Measurements from ENCODE around the gene BOD1L2.

The BOD1L2 gene

GRCh38 chr18:57185434-57185833, 38.5 kb downstream of the BOD1L2 start:
- no peak overlapping the region for H3K4me2 ChIP-seq (ENCODE audit: low read length)
- no peak overlapping the region for H3K4me3 ChIP-seq (ENCODE audit: low read depth, low read length, poor library complexity, severe bottlenecking)
- no peak overlapping the region for H3K27ac ChIP-seq (ENCODE audit: low read depth, low read length, poor library complexity, severe bottlenecking)
- no peaks in the 10 kb centered on the region for H4K20me1 ChIP-seq (ENCODE audit: insufficient read depth, low read length)
- H3K36me3 ChIP-seq (ENCODE audit: insufficient read depth, low read length), result no peaks in the 10 kb centered on the region
- H3K9ac ChIP-seq (ENCODE audit: low read length), result no peak overlapping the region
- no peaks in the 10 kb centered on the region for H3K27me3 ChIP-seq (ENCODE audit: insufficient read depth, low read length)
- TF ChIP-seq CTCF (IDR thresholded peaks at IDR 0.05; ENCODE audit: low read length), result no peak
- TF ChIP-seq EZH2 (IDR thresholded peaks at IDR 0.05; ENCODE audit: borderline replicate concordance, low read length), result no peak
- H3K9me3 ChIP-seq (ENCODE audit: low read length), result 0 out of 2 replicates have a peak, but pooled peaks cover 7% of the 10 kb centered on the region
- H3F3A ChIP-seq (ENCODE audit: insufficient read depth, low read length), result no peaks in the 10 kb centered on the region
- H2AFZ ChIP-seq (ENCODE audit: low read length), result no peak overlapping the region
- no peaks in the 10 kb centered on the region for H3K4me1 ChIP-seq (ENCODE audit: insufficient read depth, low read length, severe bottlenecking)
- H3K79me2 ChIP-seq (ENCODE audit: insufficient read depth, low read length), result no peaks in the 10 kb centered on the region
- no peaks in the 10 kb centered on the region for H3K9me2 ChIP-seq (ENCODE audit: low read depth, low read length)

- Histone ChIP-seq H3K9ac (ENCODE audit: low read length) (no peak overlapping the region), H3F3A (ENCODE audit: insufficient read depth, low read length) (no peaks in the 10 kb centered on the region), H2AFZ (ENCODE audit: low read length) (no peak overlapping the region), H3K9me2 (ENCODE audit: low read depth, low read length) (no peaks in the 10 kb centered on the region), H4K20me1 (ENCODE audit: insufficient read depth, low read length) (no peaks in the 10 kb centered on the region), H3K27me3 (ENCODE audit: insufficient read depth, low read length) (no peaks in the 10 kb centered on the region), H3K36me3 (ENCODE audit: insufficient read depth, low read length) (no peaks in the 10 kb centered on the region), H3K4me1 (ENCODE audit: insufficient read depth, low read length, severe bottlenecking) (no peaks in the 10 kb centered on the region), H3K9me3 (ENCODE audit: low read length) (0 out of 2 replicates have a peak, but pooled peaks cover 7% of the 10 kb centered on the region), H3K27ac (ENCODE audit: low read depth, low read length, poor library complexity, severe bottlenecking) (no peak overlapping the region), H3K4me2 (ENCODE audit: low read length) (no peak overlapping the region), H3K4me3 (ENCODE audit: low read depth, low read length, poor library complexity, severe bottlenecking) (no peak overlapping the region), H3K79me2 (ENCODE audit: insufficient read depth, low read length) (no peaks in the 10 kb centered on the region)
- no peak for TF ChIP-seq CTCF (IDR thresholded peaks at IDR 0.05; ENCODE audit: low read length)
- TF ChIP-seq EZH2 (IDR thresholded peaks at IDR 0.05; ENCODE audit: borderline replicate concordance, low read length), result no peak
Observed at GRCh38 chr18:57188851-57189557, 42.1 kb downstream of the BOD1L2 start.

GRCh38 chr18:57190026-57190425, 43.1 kb downstream of the BOD1L2 start:
- Histone ChIP-seq H3K9me3 (ENCODE audit: low read length) (0 out of 2 replicates have a peak, but pooled peaks cover 7% of the 10 kb centered on the region), H3K27ac (ENCODE audit: low read depth, low read length, poor library complexity, severe bottlenecking) (no peak overlapping the region), H3K27me3 (ENCODE audit: insufficient read depth, low read length) (no peaks in the 10 kb centered on the region), H3K9ac (ENCODE audit: low read length) (no peak overlapping the region), H3K36me3 (ENCODE audit: insufficient read depth, low read length) (no peaks in the 10 kb centered on the region), H3K4me2 (ENCODE audit: low read length) (no peak overlapping the region), H3K4me3 (ENCODE audit: low read depth, low read length, poor library complexity, severe bottlenecking) (no peak overlapping the region), H3K79me2 (ENCODE audit: insufficient read depth, low read length) (no peaks in the 10 kb centered on the region), H3F3A (ENCODE audit: insufficient read depth, low read length) (no peaks in the 10 kb centered on the region), H3K4me1 (ENCODE audit: insufficient read depth, low read length, severe bottlenecking) (no peaks in the 10 kb centered on the region), H3K9me2 (ENCODE audit: low read depth, low read length) (no peaks in the 10 kb centered on the region), H4K20me1 (ENCODE audit: insufficient read depth, low read length) (no peaks in the 10 kb centered on the region), H2AFZ (ENCODE audit: low read length) (no peak overlapping the region)
- TF ChIP-seq EZH2 (IDR thresholded peaks at IDR 0.05; ENCODE audit: borderline replicate concordance, low read length), result no peak
- TF ChIP-seq CTCF (IDR thresholded peaks at IDR 0.05; ENCODE audit: low read length), result no peak

Data from OCI-LY1 (cell line).